H1 (cell line): ENCODE results near the gene HSD17B3. TPM values are rescaled to one million over a fixed set of nuclear protein-coding genes. Genes with fewer than 3 reads are reported as not detected.

Source experiments
- EZH2 ChIP-seq: fragments of 200-600 bp; sonication (generic); IDR thresholded peaks from 2 replicates; pipeline ENCODE4 v1.7.1; 2012; ENCODE audit warnings: low read depth, mild to moderate bottlenecking, moderate library complexity, low read length, inconsistent platforms; ENCODE audit not compliant: severe bottlenecking
- GTF2F1 ChIP-seq: IDR thresholded peaks from 2 replicates; pipeline ENCODE4 v1.6.1; 2012; ENCODE audit warnings: low read depth, low read length, improper control_type of control experiment, borderline replicate concordance
- SP4 ChIP-seq: IDR thresholded peaks from 2 replicates; pipeline ENCODE4 v1.6.1; 2012; ENCODE audit warnings: low read length, inconsistent platforms
- polyA plus RNA-seq, 7 experiments: library from polyadenylated mRNA; depleted of rRNA in 3 of 7; stranded (reverse) in 5 of 7; unstranded in 2 of 7; fragments of >200 nt in 5 of 7; fragments of 200-250 nt in 2 of 7; gene quantifications; 1 replicate in 5 of 7; 2 replicates in 1 of 7; 4 replicates in 1 of 7; pipeline versions ENCODE4 v1.2.1 to v1.2.3, GENCODE V29; 2011 to 2013; ENCODE audit warnings: missing spikeins in 2 of 7, mixed read lengths in 2 of 7
- total RNA-seq: library from RNA; stranded (reverse); fragmentation: NEBNext Ultra II Directional; extraction: Animal tissue kit (Norgen Biotek cat#: 25700); gene quantifications from 2 replicates; pipeline ENCODE4 v1.2.1, GENCODE V29; 2021

HSD17B3 gene
- total and polyA plus RNA-seq, 2 of the 8 experiments (the other 6 are each of a cell fraction or from before 2014, with no cell fraction given): not detected

DNA sequence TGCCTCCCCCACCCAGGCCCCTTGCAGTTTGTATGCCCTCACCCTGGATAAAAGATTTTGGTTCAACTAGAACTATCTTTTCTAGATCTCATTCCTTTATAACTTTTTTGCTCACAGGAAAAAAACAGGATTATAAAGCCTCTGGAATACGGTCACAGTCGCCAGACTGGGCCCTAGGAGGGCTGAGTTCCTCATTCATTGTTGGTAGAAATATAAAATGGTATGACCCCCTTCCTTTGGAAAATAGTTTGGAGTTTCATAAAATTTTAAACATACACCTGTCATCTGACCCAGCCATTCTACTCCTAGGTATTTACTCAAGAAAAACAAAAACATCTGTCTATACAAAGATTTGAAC is 82.1 kb downstream of the HSD17B3 start (continued):
- no peak for TF ChIP-seq EZH2
- TF ChIP-seq SP4: no peak
- TF ChIP-seq GTF2F1: no peak
- TF ChIP-seq, all 59 proteins: peak for 0
